EL (cell line): Measurements from ENCODE around the gene TSPAN3.

ENCODE experiments used
- DNase-seq: peaks from one replicate; pipeline ENCODE4 v3.0.0-alpha.2; 2016

The TSPAN3 gene

GRCh38 chr15:77002954-77003912, 67.7 kb downstream of the TSPAN3 start:
- DNase-seq, result no peak

DNA sequence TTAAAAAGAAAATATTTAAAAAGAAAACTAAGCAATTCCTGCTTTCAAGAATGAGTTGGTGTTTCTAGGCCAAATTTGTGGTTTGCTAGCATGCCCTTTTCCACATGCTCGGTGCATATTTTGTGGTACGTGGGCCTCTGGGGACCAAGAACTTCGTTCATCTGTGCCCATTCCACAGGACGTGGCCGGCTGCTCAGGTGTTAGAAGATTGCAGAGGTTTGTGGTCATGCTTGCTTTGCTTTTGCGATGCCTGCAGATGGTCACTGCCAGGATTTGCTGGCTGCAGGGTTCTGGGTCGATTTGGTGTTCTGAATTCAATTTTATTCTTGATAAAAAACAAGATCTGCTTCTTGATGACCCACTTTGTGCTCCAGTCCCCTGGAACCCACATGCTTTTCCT, 68.5 kb downstream of the TSPAN3 start:
- no peak for DNase-seq

- DNase-seq, result no peak
Observed at GRCh38 chr15:77001966-77002365, 68.9 kb downstream of the TSPAN3 start.

DNA sequence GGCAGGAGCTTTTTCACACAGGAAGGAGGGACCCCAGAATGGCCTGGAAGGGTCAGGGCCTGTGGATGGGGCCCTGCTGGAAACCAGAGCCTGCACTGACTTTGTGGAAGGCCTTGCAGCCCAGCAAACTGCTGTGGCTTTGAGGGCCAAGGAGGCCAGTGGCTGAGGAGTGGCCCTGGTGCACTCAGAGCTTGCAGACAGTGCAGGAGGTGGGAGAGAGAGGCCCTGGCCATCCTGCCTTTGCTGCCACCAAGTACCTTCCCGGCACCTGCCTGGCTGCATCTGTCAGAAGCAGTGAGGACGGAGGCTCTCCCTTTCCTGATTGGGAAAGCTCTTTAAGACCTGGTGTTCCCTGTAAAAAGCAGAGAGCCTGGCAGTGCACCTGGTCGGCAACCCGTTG, 69.6 kb downstream of the TSPAN3 start:
- no peak for DNase-seq

GRCh38 chr15:76999996-77000395, 70.9 kb downstream of the TSPAN3 start:
- no peak for DNase-seq

DNA sequence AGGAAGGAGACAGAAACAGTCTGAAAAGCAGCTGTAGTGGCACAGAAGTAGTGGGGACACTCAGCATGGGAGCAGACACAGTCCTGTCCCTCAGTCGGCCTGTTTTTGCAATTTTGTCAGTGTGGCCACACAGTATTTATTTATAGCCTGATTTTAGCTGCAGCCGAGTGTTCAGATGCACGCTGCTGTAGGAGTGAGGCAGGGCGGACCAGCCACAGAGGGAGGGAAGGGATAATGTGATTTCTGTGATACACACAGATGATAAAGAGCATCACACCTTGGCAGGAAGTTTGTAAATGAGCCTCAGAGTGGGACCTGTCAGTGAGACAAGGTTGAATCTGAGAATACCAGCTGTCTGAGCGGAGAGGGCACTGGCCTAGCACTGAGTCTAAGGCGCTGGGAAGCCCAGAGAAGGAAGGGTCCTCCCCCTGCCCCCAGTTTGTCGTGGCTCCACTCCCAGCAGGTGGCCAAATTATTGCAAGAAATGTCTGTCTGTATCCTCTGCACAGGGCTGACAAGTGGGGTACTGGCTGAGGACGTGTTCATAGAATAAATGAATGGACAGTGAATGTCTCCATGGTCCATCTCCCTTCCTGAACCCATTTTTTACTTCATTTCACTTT, 72.1 kb downstream of the TSPAN3 start:
- DNase-seq, result no peak

DNA sequence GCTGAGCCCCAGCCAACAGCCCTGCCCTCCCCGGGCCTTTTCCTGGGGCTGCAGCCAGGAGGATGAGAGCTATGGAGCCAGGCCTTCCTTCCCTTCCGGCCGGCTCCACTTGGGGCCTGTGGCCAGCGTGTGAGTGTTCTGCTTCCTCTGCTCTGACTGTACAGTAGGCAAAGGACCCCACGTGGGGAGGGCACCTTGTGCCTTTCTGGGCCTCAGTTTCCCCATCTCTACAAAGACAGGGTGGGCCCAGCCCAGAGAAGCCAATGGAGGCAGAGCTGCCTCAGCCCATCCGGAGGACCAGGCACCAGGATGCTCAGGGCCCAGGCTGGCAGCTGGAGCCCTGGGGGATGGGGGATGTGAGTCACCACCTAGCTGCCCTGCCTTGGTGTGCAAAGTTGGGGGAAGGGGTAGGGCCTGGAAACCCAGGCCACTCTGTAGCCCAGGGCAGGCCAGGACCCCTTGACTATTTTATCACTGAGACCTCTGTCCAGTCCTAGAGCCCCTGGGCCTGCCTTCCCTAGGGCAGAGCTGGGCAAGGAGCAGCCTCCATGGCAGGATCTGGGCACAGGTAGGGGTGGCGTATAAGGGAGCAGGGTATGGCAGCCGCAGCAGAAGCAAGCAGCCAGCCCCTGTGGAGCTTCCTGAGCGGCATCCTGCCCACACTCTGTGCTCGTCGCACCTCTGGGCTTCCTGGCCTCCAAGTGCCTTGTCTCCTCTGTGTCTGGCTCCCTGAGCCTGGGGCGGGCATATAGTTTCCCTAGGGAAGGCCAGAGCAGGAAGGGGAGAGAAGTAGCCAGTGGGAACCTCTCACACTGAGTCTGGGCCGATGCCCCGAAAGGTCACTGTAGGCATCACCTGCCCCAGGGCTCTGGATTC, 74.1 kb downstream of the TSPAN3 start:
- peak; percentile 41 for DNase-seq

DNA sequence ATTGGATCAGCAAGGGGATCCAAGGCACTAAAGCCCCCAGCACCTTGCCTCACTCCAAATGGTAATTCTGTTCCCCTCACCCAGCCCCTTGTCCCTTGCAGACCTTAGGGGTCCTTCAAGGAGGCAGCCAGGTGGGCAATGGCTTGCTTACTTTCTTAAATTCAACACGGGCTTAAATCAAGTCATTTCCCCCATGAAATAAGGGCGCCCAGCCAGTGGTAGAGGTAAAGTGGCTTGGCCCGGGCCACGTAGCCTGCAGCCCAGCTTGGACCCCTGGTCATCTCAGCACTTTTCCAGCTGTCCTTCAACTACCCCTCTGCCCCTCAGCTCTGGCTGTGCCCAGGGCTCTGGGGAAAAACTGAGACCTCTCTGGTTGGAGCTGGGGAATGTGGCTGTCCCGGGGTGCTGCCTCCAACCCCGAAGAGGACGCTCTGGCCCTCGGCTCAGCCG, 74.8 kb downstream of the TSPAN3 start:
- DNase-seq, result no peak

- DNase-seq, result no peak
Observed at GRCh38 chr15:76994971-76995945, 75.7 kb downstream of the TSPAN3 start, which contains the start of gene PSTPIP1. Gene PSTPIP1, plus strand, starts transcription at chr15:76995126. Its CDS starts 448 bp downstream, at chr15:76995574.

GRCh38 chr15:76994496-76994895, 76.4 kb downstream of the TSPAN3 start:
- no peak for DNase-seq

- peak; percentile 9 for DNase-seq
Observed at GRCh38 chr15:76994001-76994400, 76.9 kb downstream of the TSPAN3 start.

DNA sequence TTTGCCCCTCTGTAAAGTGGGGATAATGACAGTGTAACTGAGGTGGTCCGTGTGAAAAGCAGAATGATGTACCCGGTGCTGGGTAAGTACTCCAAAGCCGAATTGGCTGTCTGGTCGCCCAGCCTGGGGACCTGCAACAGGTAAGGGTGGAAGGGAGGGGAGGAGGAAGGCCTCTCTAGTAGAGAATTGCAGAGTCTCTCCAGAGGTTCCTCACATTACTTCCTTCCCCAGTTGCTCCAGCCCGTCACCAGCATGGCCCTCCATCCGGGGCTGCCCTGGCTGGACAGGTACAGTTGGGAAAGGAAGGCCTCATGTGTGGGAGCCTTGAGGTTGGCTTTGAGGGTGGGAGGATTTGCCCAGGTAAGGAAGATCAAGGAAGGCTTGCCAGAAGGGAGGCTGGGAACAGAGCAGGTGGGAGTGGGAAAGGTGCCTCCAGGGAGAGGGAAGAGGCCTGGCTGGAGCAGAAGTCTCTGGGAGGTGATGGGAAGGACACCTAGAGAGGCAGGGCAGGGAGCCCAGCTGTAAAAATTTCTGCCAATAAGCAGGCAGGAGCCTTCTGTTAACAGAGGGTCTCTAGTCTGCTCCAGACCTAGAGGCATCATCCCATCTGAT, 77.7 kb downstream of the TSPAN3 start:
- no peak for DNase-seq

- DNase-seq, result no peak
Observed at GRCh38 chr15:76991741-76992645, 78.9 kb downstream of the TSPAN3 start.
